CD4-positive, alpha-beta memory T cell (primary cell): ENCODE data around the gene ZNF778. TPM values are rescaled to one million over a fixed set of nuclear protein-coding genes. Genes with fewer than 3 reads are reported as not detected.

Experiments used
- CTCF ChIA-PET: fragments of 350-600 bp; sonication (Branson Sonifier 250); formaldehyde crosslinking; loops from one replicate; lab custom pipeline; 2021; ENCODE audit warnings: inconsistent platforms; ENCODE audit not compliant: partially characterized antibody; lab: Charles Lee
- POLR2A ChIA-PET: fragments of 350-600 bp; sonication (Branson Sonifier 250); formaldehyde crosslinking; loops from one replicate; lab custom pipeline; 2021; ENCODE audit not compliant: partially characterized antibody; lab: Charles Lee
- DNase-seq, 5 donors: peaks; one replicate each; pipeline versions ENCODE4 v3.0.0 to v3.0.0-alpha.2; 2020 to 2022; ENCODE audit warnings: mixed read lengths in 1 of 5
- H3K27ac ChIP-seq: one replicate; pipeline ENCODE4 v1.7.0; 2013; ENCODE audit warnings: low read depth, low read length
- H3K27me3 ChIP-seq: 2 replicates; pipeline ENCODE4 v1.7.0; 2013; ENCODE audit warnings: mild to moderate bottlenecking, low read length, moderate library complexity; ENCODE audit not compliant: insufficient read depth
- H3K36me3 ChIP-seq: 2 replicates; pipeline ENCODE4 v1.7.0; 2013; ENCODE audit warnings: mild to moderate bottlenecking, low read length, moderate library complexity; ENCODE audit not compliant: insufficient read depth
- H3K4me1 ChIP-seq: 2 replicates; pipeline ENCODE4 v1.7.0; 2013; ENCODE audit warnings: mild to moderate bottlenecking, low read length, moderate library complexity; ENCODE audit not compliant: insufficient read depth
- H3K4me3 ChIP-seq, 2 donors: one replicate each; pipeline ENCODE4 v1.7.0; 2013; ENCODE audit warnings: low read length in 2 of 2, mild to moderate bottlenecking in 1 of 2
- H3K9me3 ChIP-seq, 2 donors: one replicate each; pipeline ENCODE4 v1.7.0; 2013; ENCODE audit warnings: low read length in 2 of 2, control low read depth in 1 of 2; ENCODE audit not compliant: control insufficient read depth in 1 of 2
- H3K27ac Mint-ChIP-seq, 7 donors: one replicate each; pipeline ENCODE4 v1.8.0; 2020 to 2021; ENCODE audit warnings: mixed read lengths in 7 of 7, mild to moderate bottlenecking in 6 of 7, inconsistent platforms in 3 of 7, moderate library complexity in 3 of 7
- H3K27me3 Mint-ChIP-seq, 2 donors: one replicate each; pipeline ENCODE4 v1.8.0; 2020 to 2021; ENCODE audit warnings: mixed read lengths in 2 of 2
- H3K36me3 Mint-ChIP-seq, 2 donors: one replicate each; pipeline ENCODE4 v1.8.0; 2020 to 2021; ENCODE audit warnings: mixed read lengths in 2 of 2, inconsistent platforms in 1 of 2, mild to moderate bottlenecking in 1 of 2
- H3K4me1 Mint-ChIP-seq, 4 donors: one replicate each; pipeline ENCODE4 v1.8.0; 2020 to 2021; ENCODE audit warnings: mixed read lengths in 4 of 4, mild to moderate bottlenecking in 1 of 4
- H3K4me3 Mint-ChIP-seq, 8 donors: one replicate each; pipeline ENCODE4 v1.8.0; 2020 to 2021; ENCODE audit warnings: mixed read lengths in 8 of 8, mild to moderate bottlenecking in 7 of 8, moderate library complexity in 6 of 8, inconsistent platforms in 3 of 8
- H3K9me3 Mint-ChIP-seq, 8 donors: one replicate each; pipeline ENCODE4 v1.8.0; 2020 to 2021; ENCODE audit warnings: mixed read lengths in 8 of 8, mild to moderate bottlenecking in 5 of 8, inconsistent platforms in 3 of 8, moderate library complexity in 1 of 8
- intact Hi-C: fragments of 100-400 bp; cut with micrococcal nuclease; formaldehyde crosslinking; loops from one replicate; pipeline ENCODE4 v1.15.1; 2023
- polyA plus RNA-seq, 2 donors: library from polyadenylated mRNA; unstranded; fragments of 300-500 nt; fragmentation: Illumina TruSeq; gene quantifications; one replicate each; pipeline ENCODE4 v1.2.3, GENCODE V29; 2021
- total RNA-seq, 2 experiments: library from RNA; stranded (reverse); gene quantifications; one replicate each; pipeline ENCODE4 v1.2.3, GENCODE V29; 2021

ZNF778 gene
- total and polyA plus RNA-seq, 4 experiments from 2014 or later = 1.0 to 15.9 (median 8.8) TPM

DNA sequence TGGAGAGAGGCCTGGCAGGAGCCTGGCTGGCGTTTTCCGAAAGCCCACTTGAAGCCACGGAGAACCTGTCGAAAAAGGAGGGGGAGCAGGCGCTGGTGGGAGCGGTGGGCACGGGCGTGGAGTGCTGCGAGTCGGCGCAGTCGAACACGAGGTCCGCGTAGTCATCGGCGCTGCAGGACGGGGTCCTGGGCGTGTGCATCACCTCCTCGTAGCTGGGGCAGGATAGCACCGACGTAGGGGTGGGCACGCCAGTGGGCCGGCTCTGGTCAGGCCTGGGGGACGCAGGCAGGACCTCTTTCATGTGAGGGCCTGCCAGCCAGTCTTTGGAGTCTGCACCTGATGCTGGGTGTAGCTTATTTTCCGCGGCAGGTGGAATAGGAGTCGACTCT is 63.7 kb downstream of the ZNF778 start:
- no peak overlapping the region for H3K27ac ChIP-seq
- H3K27ac Mint-ChIP-seq = peak overlapping the region in 1 of 7 donors; percentile 41
- intact Hi-C loops = no loop called here
- CTCF ChIA-PET = interaction anchor here (1.0 to 1.5 kb wide), 2 partner anchors 8 to 41 kb away, joined by 4 to 5 read pairs; no protein-coding TSS in a partner anchor
- peaks cover 0 to 4% (median under 1%) of the 10 kb centered on the region in 4 donors for H3K4me1 Mint-ChIP-seq
- no peak overlapping the region for H3K4me3 ChIP-seq
- no peaks in the 10 kb centered on the region for H3K27me3 ChIP-seq
- H3K36me3 ChIP-seq = peaks cover 46% of the 10 kb centered on the region
- H3K36me3 Mint-ChIP-seq = peaks cover 4 to 22% of the 10 kb centered on the region in 2 donors
- peak in 1 of 5 donors; percentile 14 for DNase-seq
- H3K9me3 Mint-ChIP-seq = peaks cover 0 to 2% (median 0%) of the 10 kb centered on the region in 8 donors
- no peaks in the 10 kb centered on the region for H3K27me3 Mint-ChIP-seq
- no peaks in the 10 kb centered on the region for H3K9me3 ChIP-seq
- H3K4me1 ChIP-seq = no peaks in the 10 kb centered on the region
- POLR2A ChIA-PET = no interaction called here
- H3K4me3 Mint-ChIP-seq = no peak overlapping the region

DNA sequence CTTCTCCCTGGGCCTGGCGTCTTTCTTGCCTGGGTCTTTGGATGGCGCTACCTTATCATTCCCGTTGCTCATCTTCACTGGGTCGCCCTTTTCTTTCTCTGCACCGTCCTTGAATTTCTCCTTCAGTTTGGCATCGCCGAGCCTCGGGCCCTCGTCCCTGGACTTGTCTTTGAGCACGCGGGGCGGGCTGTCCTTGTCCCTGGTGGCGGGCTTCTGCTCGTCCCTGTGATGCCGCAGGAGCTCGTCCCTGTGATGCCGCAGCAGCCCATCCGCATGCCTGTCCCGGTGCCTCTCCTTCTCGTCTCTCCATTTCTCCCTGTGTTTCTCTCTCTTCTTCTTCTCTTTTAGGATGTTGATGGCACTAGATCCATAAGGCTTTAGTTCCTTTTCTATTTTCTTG is 64.3 kb downstream of the ZNF778 start:
- intact Hi-C loops = no loop called here
- peaks cover 0 to 2% (median 0%) of the 10 kb centered on the region in 8 donors for H3K9me3 Mint-ChIP-seq
- no peaks in the 10 kb centered on the region for H3K27me3 Mint-ChIP-seq
- H3K27ac Mint-ChIP-seq = no peak overlapping the region
- Histone ChIP-seq H3K36me3 (peaks cover 48% of the 10 kb centered on the region), H3K27ac (no peak overlapping the region), H3K27me3 (no peaks in the 10 kb centered on the region), H3K4me3 (no peak overlapping the region), H3K4me1 (no peaks in the 10 kb centered on the region), H3K9me3 (no peaks in the 10 kb centered on the region)
- peaks cover 4 to 20% of the 10 kb centered on the region in 2 donors for H3K36me3 Mint-ChIP-seq
- ChIA-PET POLR2A (no interaction called here), CTCF (no interaction called here)
- no peak overlapping the region for H3K4me3 Mint-ChIP-seq
- H3K4me1 Mint-ChIP-seq = peaks cover 0 to 4% (median under 1%) of the 10 kb centered on the region in 4 donors
- DNase-seq = no peak

DNA sequence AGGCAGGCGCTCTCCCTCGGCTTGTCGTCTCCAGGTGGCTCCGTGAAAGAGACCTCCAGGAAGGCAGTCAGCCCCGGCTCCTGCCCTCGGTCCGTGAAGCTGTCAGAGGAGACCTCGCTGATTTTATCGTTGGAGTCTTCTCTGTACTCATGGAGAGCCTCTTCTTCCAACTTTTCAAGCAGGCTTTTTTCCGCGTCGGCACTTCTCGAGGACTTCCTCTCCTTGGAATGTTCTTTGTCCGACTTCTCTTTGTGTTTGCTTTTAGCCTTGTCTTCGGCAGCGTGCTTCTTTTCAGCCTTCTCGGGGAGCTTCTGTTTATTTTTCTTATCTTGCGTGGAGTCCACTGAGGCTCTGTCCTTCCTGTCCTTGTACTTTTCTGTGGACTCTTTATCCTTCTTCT is 65.0 kb downstream of the ZNF778 start:
- peak in 1 of 5 donors; percentile 8 for DNase-seq
- Mint-ChIP-seq H3K27ac (no peak overlapping the region), H3K27me3 (no peaks in the 10 kb centered on the region), H3K4me1 (no peaks in the 10 kb centered on the region), H3K4me3 (no peak overlapping the region), H3K9me3 (peaks cover 0 to 2% (median 0%) of the 10 kb centered on the region in 8 donors), H3K36me3 (peaks cover 3 to 21% of the 10 kb centered on the region in 2 donors)
- ChIA-PET POLR2A (no interaction called here), CTCF (no interaction called here)
- Histone ChIP-seq H3K27me3 (no peaks in the 10 kb centered on the region), H3K36me3 (peaks cover 54% of the 10 kb centered on the region), H3K4me3 (no peak overlapping the region), H3K27ac (no peak overlapping the region), H3K9me3 (no peaks in the 10 kb centered on the region), H3K4me1 (no peaks in the 10 kb centered on the region)
- intact Hi-C loops = no loop called here

DNA sequence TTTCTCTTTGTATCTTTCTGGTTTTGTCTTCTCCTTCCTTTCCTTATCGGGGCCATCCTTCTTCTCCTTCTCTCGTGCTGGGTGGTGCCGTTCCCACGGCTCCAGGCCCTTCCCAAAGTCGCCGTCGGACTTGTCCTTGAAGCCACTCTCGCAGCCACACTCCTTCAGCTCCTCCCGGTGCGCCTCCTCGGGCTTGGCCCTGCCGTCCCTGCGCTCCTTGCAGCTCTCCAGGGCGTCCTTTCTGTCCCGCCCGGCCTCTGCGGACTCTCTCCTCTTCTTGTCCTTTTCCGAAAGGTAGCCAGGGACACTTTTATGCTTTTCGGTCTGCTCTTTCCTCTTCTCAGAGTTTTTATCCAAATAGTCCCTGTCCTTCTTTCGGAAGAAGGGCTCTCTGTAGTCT is 65.9 kb downstream of the ZNF778 start:
- ChIA-PET POLR2A (no interaction called here), CTCF (no interaction called here)
- H3K27me3 ChIP-seq = no peaks in the 10 kb centered on the region
- Mint-ChIP-seq H3K4me3 (no peak overlapping the region), H3K4me1 (no peaks in the 10 kb centered on the region), H3K9me3 (peaks cover 0 to 2% (median 0%) of the 10 kb centered on the region in 8 donors), H3K27ac (no peak overlapping the region), H3K27me3 (no peaks in the 10 kb centered on the region), H3K36me3 (peaks cover 11 to 24% of the 10 kb centered on the region in 2 donors)
- no peak overlapping the region for H3K27ac ChIP-seq
- DNase-seq = no peak
- intact Hi-C loops = no loop called here
- H3K4me1 ChIP-seq = no peaks in the 10 kb centered on the region
- no peak overlapping the region for H3K4me3 ChIP-seq
- H3K9me3 ChIP-seq = no peaks in the 10 kb centered on the region
- peaks cover 61% of the 10 kb centered on the region for H3K36me3 ChIP-seq

DNA sequence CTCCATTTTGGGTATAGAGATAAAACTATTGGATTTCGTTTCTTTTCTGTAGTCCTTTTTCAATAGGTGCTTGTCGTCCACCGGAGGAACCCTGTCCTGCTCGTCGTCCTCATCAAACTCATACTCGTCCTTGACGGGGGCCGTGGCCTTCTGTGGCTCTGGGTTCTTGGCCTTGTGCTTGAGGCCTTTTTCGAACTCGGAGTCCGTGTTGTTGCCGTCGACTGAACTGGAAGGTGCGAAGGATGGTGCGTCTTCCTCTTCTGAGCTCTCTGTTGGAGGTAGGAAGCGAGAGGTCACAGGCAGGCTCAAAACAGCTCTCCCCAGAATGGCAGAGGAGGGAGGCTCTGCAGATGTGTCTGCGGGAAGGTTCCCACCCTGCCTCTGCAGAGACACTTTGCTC is 67.9 kb downstream of the ZNF778 start:
- ChIA-PET POLR2A (interaction anchor here (1.1 kb wide), 1 partner anchor 28 kb away, joined by 3 read pairs; no protein-coding TSS in a partner anchor), CTCF (interaction anchor here (1.0 kb wide), 1 partner anchor 45 kb away, joined by 3 read pairs; no protein-coding TSS in a partner anchor)
- H3K9me3 Mint-ChIP-seq = peaks cover 0 to 2% (median 0%) of the 10 kb centered on the region in 8 donors
- DNase-seq = peak in 1 of 5 donors; percentile 2
- H3K4me3 Mint-ChIP-seq = no peak overlapping the region
- H3K27me3 ChIP-seq = no peaks in the 10 kb centered on the region
- H3K4me3 ChIP-seq = no peak overlapping the region
- H3K36me3 ChIP-seq = peaks cover 66% of the 10 kb centered on the region
- H3K4me1 Mint-ChIP-seq = peaks cover 0 to 6% (median 2%) of the 10 kb centered on the region in 4 donors
- intact Hi-C loops = no loop called here
- no peaks in the 10 kb centered on the region for H3K4me1 ChIP-seq
- no peaks in the 10 kb centered on the region for H3K9me3 ChIP-seq
- H3K27ac ChIP-seq = no peak overlapping the region
- no peaks in the 10 kb centered on the region for H3K27me3 Mint-ChIP-seq
- H3K27ac Mint-ChIP-seq = no peak overlapping the region
- peaks cover 15 to 34% of the 10 kb centered on the region in 2 donors for H3K36me3 Mint-ChIP-seq

DNA sequence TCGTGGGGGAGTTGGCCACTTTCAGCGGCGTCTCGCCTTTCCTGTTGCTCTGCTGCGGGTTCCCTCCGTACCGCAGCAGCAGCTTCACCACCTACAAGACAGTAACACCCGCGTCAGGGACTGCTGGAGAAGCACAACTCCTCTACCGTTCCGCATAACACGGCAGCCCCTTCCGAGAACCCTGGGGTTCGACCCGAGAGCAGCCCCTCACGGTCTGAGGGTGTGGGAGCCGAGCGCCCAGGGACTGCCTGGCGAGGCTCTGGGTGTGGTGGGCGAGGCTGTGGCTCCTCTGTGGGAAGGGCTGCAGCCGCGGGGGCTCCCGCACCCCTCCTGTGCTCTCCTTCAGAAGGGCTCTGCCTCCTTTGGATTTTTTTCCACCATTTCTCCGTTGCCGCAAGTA is 68.6 kb downstream of the ZNF778 start:
- Histone ChIP-seq H3K36me3 (peaks cover 70% of the 10 kb centered on the region), H3K27ac (no peak overlapping the region), H3K4me1 (no peaks in the 10 kb centered on the region), H3K4me3 (no peak overlapping the region), H3K27me3 (no peaks in the 10 kb centered on the region), H3K9me3 (no peaks in the 10 kb centered on the region)
- H3K4me1 Mint-ChIP-seq = peaks cover 2 to 6% (median 4%) of the 10 kb centered on the region in 4 donors
- no peaks in the 10 kb centered on the region for H3K27me3 Mint-ChIP-seq
- H3K9me3 Mint-ChIP-seq = peaks cover 0 to 2% (median 0%) of the 10 kb centered on the region in 8 donors
- intact Hi-C loops = no loop called here
- ChIA-PET POLR2A (no interaction called here), CTCF (interaction anchor here (0.6 to 1.0 kb wide), 3 partner anchors 23 to 46 kb away, joined by 3 to 4 read pairs (median 3); no protein-coding TSS in a partner anchor)
- H3K36me3 Mint-ChIP-seq = peaks cover 15 to 34% of the 10 kb centered on the region in 2 donors
- H3K4me3 Mint-ChIP-seq = no peak overlapping the region
- DNase-seq = peak in 1 of 5 donors; percentile 28
- H3K27ac Mint-ChIP-seq = peak overlapping the region in 1 of 7 donors; percentile 64
